ENCODE data around the gene BPIFB4.

GRCh38 chr20:33053291-33054106 lies 25.9 kb upstream of the BPIFB4 start, which contains the start of gene BPIFB3:
- TF ChIP-seq EZH2 (IDR thresholded peaks at IDR 0.05; ENCODE audit: low read length) (no peak), CTCF (optimal IDR thresholded peaks at IDR 0.05 in 1 of 3, IDR thresholded peaks at IDR 0.05 in 1 of 3, conservative IDR thresholded peaks at IDR 0.05 in 1 of 3; ENCODE audit: extremely low read depth in 1 of 3, insufficient read depth in 2 of 3, low read length in 3 of 3) (no peak)
